Ovary (tissue), 3 donors: Measurements from ENCODE around the gene ZNF385C.

Source experiments
- CTCF ChIP-seq, 3 donors: fragments of 450-650 bp in 2 of 3; fragments of 200-600 bp in 1 of 3; IDR thresholded peaks; one replicate each; pipeline versions ENCODE4 v1.5.1 to v1.8.0; 2016 to 2022; ENCODE audit warnings: antibody characterized with exemption in 3 of 3, mild to moderate bottlenecking in 1 of 3
- POLR2A ChIP-seq: fragments of 450-650 bp; IDR thresholded peaks from one replicate; pipeline ENCODE4 v1.6.1; 2017; ENCODE audit warnings: antibody characterized with exemption, mild to moderate bottlenecking, moderate library complexity
- donor health status: DM: no; HTN: no; CAD: no.

- TF ChIP-seq POLR2A, result no peak
- TF ChIP-seq CTCF (IDR thresholded peaks at IDR 0.05), result no peak
Measured at GRCh38 chr17:41976142-41976768, 122.0 kb downstream of the ZNF385C start.
